ENCODE data around the gene BPIFB3.

DNA sequence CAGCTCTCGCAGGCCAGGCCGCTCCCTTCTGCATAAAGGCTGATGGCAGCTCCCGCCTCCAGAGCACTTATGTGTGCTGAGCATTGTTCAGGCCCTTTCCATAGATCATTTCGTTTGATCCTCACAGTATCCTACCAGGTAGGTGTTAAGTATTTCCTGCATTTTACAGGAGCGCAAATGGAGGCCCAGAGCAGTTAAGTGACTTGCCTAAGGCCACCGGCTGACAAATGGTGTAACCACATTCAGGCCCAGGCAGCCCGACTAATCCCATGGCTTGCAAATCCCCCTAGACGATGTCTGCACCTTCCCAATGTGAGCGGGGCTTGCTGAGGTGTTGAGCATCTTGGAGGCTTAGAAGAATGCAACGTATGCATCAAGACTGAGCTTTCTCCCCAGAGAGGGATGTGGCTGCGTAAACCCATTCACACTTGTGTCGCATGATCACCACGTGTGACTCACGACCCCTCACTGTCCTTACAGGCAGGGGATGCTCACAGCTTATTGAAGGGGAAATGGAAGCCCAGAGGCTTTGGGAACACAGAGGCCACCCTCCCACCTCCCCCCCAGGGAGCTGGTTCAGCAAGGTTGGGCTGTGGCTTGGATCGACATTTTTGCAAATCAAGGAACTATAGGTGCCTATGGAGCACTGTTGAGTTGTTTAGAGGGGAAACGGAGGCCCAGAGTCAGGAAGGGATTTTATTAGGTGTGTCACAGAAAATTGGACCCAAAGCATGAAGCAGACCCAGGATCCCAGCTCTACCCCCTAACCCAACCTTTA lies 39.2 kb upstream of the BPIFB3 start:
- TF ChIP-seq, protein P1, sequence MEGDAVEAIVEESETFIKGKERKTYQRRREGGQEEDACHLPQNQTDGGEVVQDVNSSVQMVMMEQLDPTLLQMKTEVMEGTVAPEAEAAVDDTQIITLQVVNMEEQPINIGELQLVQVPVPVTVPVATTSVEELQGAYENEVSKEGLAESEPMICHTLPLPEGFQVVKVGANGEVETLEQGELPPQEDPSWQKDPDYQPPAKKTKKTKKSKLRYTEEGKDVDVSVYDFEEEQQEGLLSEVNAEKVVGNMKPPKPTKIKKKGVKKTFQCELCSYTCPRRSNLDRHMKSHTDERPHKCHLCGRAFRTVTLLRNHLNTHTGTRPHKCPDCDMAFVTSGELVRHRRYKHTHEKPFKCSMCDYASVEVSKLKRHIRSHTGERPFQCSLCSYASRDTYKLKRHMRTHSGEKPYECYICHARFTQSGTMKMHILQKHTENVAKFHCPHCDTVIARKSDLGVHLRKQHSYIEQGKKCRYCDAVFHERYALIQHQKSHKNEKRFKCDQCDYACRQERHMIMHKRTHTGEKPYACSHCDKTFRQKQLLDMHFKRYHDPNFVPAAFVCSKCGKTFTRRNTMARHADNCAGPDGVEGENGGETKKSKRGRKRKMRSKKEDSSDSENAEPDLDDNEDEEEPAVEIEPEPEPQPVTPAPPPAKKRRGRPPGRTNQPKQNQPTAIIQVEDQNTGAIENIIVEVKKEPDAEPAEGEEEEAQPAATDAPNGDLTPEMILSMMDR (IDR thresholded peaks at IDR 0.05 in 4 of 5, conservative IDR thresholded peaks at IDR 0.05 in 1 of 5): no peak
- no peak for TF ChIP-seq POLR2A (IDR thresholded peaks at IDR 0.05)

Measured in gastrocnemius medialis (tissue), 4 donors.